Measurements from ENCODE around the gene PCID2. TPM values are rescaled to one million over a fixed set of nuclear protein-coding genes. Genes with fewer than 3 reads are reported as not detected.
"Not testable (repeated sequence)": the region's sequence is repeated elsewhere in the genome, so short reads cannot be mapped to it uniquely, and the experiment has no call there.

Gene PCID2
- total RNA-seq, 1 experiment from 2014 or later: 265 TPM

DNA sequence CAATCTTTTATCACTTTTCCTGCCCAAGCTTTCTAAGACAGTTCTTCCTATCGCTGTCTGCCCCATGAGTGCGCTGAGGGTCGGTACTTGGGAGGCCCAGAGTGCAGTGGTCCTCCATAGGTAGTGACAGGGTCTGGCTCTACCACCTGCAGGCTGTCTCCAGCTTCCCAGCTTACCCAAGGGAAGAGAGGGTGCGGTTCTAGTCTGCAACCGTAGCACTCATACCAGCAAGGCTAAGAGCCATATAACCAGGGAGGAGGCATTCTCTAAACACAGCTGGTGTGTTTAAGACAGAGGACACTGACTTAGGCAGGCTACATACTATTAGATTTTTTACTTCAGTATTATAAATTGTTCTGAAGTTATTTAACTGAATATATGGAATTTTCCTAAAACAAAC, 41.8 kb downstream of the PCID2 start:
- no peak for DNase-seq (ENCODE audit: low spot score)

DNA sequence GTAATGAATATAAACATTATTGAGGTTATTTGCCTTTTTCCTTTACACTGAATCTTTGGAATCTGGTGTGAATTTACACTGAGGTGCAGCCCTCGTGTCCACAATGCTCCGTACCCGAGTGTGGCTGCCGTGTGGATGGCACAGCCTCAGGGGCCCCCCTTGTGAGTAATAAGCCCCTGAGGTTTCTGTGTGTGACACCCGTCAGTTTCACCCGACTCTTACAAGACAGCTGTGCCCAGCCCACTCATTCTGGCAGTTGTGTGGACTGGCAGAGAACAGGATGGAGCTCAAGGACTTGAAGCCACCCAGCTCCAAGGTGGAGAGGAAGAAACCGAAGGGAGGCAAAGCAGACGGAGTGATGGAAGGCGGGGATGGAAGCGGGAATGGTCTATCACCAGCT, 42.2 kb downstream of the PCID2 start:
- DNase-seq (ENCODE audit: low spot score): no peak

DNA sequence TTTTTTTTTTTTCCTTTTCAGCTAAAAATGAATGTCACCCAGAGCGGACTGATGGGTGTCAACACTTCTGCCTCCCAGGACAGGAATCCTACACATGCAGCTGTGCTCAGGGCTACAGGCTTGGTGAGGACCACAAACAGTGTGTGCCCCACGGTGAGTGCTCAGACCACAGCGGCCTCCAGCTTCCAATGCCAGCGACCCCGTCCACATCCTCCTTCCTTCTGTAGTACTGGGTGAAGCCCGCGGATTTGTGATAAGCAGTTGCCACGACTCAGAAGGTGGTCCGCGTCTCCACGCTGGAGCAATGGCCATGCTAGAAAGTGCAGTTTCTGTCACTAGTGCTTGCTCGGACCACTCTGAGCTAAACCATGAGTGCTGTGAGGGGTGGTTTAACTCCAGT, 44.0 kb downstream of the PCID2 start:
- DNase-seq (ENCODE audit: low spot score): no peak

DNA sequence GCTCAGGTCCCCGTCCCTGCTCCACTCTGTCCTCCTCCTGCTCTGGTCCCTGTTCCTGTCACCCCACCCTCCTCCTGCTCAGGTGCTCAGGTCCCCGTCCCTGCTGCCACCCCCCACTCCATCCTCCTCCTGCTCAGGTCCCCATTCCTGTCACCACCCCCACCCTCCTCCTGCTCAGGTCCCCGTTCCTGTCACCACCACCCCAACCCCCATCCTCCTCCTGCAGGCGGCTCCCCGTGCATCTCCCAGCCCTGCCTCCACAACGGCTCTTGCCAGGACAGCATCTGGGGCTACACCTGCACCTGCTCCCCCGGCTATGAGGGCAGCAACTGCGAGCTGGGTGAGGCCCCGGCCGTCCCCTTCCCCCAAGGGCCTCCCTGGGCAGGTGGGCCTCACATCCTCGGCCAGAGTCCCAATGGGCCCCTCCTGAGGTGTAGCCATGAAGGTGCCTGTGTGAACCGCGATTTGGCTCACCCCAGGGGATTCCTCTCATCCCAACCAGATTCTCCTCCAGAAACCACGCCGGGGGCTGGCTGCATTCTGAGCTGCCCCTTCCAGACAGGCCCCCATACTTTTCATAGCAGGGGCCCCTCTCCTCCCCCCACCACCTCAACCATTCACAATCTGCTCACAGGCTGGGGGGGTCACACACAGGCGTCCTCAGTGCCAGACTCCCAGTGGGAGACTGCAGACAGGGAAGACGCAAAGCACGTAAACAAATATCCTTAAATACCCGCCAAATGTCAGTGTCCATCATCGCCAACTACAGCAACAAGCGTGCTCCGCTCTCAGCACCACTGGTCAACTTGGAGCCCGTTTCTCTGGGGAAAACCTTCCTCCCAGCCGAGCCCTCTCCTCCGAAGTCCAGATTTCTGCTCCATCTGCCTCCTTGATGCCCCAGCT, 45.4 kb downstream of the PCID2 start:
- no peak for DNase-seq (ENCODE audit: low spot score)

DNA sequence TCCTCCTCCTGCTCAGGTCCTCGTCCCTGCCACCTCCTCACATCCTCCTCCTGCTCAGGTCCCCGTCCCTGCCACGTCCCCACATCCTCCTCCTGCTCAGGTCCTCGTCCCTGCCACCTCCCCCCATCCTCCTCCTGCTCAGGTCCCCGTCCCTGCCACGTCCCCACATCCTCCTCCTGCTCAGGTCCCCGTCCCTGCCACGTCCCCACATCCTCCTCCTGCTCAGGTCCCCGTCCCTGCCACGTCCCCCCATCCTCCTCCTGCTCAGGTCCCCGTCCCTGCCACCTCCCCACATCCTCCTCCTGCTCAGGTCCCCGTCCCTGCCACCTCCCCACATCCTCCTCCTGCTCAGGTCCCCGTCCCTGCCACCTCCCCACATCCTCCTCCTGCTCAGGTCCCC, 46.5 kb downstream of the PCID2 start:
- DNase-seq (ENCODE audit: low spot score): not testable (repeated sequence)

DNA sequence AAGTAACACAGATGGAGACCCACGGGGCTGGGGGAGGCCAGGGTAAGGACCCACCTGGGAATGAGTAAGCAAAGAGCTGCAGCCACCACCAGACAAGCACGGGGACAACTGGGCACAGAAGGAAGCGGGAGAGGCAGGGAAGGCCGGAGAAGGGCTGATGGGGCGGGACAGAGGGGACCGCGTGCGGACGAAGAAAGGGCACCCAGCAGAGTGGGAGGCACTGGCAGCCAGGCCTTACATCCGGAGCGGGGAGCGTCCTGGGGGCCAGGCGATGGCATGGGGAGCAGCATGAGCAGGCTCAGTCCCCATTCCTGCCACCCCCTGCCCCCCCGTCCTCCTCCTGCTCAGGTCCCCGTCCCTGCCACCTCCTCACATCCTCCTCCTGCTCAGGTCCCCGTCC, 47.0 kb downstream of the PCID2 start:
- DNase-seq (ENCODE audit: low spot score): no peak

DNA sequence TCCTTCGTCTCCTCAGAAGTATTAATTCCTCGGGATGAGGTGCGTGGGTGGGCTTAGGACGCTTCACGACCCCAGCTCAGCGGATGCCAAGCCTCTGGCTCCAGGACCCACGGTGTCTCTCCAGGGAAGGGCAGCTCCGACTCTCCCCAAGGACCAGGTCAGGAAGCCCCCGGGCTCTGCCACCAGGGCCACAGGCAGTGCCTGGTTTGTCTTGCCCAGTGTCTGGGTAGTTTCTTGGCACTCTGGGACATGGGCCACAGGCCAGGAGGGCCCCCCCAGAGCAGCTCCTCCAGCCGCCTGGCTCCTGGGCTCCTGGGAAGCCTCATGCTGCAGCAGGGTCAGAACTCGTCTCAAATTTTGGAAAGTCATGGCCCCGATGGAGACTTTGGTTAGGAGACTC, 47.5 kb downstream of the PCID2 start:
- no peak for DNase-seq (ENCODE audit: low spot score)

DNA sequence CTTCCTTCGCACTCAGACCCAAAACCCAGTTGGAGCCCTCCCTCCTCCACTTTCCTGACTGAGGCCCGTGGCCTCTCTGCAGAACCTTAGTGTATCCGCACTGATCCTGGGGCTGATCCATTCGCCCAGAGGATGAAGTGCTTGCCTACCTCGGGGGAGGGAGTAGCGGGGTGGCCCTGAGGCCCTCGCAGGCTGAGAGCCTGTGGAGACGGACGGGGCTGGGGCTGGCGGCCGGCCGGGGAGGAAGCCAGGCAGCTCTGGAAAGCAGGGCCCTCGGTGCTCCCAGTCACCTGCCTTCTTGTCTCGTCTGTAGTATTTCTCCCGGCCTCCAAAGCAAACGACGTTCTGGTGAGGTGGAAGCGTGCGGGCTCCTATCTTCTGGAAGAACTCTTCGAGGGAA, 48.8 kb downstream of the PCID2 start:
- no peak for DNase-seq (ENCODE audit: low spot score)

DNA sequence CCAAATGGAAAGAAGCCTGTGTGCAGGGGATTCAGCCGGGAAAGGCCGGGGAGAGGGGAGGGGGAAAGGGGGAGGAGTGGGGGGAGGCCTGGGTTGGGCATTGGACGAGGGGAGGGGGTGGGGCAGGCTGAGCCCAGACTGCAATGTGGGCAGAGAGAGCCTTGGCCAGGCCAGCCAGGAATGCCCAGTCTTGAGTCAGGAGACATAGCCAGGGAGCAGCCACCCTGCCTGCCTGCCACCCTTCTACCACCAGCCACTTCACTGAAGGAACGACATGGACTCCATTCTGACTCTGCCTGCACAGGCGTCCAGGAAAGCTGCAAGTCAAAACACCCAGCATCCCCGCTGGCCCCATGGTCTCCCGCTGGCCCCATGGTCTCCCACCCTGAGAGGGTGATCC, 49.5 kb downstream of the PCID2 start:
- DNase-seq (ENCODE audit: low spot score): no peak

DNA sequence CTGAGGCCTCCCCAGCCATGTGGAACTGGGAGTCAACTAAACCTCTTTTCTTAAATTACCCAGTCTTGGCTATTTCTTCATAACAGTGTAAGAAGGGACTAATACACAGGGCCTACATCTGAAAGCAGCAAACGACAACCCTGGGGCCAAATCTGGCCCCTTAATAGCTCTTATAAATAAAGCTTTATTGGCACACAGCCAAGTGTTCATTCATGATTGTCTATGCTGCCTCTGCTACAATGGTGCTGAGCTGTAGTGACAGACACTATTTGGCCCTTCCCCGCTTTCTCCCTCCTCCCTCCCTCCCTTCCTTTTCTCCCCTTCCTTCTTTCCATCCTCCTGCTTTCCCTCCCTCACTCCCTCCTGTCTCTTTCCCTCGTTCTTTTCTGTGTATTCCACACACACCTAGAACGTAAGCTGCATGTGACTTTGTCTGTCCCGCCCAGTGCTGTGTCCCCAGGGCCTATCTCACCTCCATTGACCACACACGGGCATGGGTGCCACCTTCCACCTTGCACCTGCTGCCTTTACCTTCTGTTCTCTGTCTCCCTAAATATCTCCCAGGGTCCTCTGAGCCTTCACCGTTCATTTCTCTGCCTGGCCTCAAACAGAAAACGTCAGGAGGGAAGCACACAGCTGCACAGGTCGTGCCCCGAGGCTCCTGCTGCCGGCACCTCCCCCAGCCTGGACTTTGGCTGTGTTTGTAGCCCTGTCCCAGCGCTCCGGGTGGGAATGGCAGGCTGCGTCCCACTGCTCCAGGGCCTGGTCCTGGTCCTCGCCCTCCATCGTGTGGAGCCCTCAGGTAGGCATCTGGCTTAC, 50.3 kb downstream of the PCID2 start, which contains the start of gene PROZ:
Gene PROZ (plus strand): TSS at position 720 of the 819 bp plus-strand sequence. CDS start 13 bp downstream, at position 733.
- DNase-seq (ENCODE audit: low spot score): no peak

DNA sequence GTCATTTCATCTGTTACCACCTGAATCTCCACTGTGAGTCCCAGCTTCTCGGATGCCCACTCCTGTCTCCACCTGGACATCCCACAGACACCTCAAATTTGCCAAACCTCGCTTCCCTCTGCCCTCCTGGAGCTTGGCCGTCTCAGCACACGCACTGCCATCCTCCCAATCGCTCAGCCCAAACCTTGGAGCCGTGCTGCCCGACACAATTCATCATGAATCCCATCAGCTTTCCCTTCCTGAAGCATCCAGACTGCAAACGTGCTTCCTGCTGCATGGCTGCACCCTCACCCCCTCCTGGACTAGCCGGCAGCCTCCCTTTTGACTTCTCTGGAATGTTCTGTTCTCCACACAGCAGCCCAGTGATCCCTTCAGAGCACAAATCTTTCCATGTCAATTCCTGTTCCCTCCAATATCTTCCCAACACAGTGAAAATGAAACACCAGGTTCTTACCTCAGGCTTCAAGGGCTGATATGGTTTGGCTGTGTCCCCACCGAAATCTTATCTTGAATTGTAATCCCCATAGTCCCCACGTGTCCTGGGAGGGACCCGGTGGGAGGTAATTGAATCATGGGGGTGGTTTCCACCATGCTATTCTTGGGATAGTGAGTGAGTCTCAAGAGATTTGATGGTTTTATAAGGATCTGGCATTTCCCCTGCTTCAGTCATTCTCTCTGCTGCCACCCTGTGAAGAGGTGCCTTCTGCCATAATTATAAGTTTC, 51.1 kb downstream of the PCID2 start:
- DNase-seq (ENCODE audit: low spot score): no peak

DNA sequence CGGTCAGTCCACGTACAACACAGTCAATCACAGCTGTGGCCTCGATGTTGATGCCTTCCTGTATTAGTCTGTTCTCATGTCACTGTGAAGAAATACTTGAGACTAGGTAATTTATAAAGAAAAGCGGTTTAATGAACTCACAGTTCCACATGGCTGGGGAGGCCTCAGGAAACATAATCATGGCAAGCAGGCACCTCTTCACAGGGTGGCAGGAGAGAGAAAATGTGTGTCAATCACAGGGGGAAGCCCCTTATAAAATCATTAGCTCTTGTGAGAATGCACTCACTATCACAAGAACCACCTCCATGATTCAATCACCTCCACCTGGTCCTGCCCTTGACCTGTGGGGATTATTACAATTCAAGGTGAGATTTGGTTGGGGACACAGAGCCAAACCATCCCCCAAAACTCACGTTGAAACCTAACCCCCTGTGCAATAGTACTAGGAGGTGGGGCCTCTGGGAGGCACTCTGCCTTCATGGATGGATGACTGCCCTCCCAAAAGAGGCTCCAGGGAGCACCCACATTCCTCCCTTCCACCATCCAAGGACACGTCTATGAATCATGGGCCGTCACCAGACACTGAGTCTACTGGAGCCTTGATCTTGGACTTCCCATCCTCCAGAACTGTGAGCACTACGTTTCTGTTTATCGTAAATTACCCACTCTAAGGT, 52.4 kb downstream of the PCID2 start:
- no peak for DNase-seq (ENCODE audit: low spot score)

DNA sequence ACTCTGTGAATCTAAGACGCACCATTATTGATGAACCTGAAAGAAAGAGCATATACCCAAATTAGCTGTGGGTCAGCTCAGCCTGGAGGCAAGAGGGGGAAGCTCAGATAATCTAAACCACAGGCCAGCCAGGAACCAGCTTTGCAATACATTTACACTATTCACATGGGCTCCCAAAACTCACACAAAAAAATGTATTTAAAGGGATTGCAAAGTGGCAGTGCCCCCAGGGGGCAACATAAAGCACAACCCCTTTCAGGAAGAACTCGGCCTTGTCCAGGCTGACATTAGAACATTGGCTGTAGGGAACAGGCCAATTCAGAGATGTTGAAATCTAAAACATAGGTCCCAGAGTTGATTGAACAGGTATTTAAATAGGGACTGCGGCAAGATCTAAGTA, 53.3 kb downstream of the PCID2 start:
- DNase-seq (ENCODE audit: low spot score): no peak

DNA sequence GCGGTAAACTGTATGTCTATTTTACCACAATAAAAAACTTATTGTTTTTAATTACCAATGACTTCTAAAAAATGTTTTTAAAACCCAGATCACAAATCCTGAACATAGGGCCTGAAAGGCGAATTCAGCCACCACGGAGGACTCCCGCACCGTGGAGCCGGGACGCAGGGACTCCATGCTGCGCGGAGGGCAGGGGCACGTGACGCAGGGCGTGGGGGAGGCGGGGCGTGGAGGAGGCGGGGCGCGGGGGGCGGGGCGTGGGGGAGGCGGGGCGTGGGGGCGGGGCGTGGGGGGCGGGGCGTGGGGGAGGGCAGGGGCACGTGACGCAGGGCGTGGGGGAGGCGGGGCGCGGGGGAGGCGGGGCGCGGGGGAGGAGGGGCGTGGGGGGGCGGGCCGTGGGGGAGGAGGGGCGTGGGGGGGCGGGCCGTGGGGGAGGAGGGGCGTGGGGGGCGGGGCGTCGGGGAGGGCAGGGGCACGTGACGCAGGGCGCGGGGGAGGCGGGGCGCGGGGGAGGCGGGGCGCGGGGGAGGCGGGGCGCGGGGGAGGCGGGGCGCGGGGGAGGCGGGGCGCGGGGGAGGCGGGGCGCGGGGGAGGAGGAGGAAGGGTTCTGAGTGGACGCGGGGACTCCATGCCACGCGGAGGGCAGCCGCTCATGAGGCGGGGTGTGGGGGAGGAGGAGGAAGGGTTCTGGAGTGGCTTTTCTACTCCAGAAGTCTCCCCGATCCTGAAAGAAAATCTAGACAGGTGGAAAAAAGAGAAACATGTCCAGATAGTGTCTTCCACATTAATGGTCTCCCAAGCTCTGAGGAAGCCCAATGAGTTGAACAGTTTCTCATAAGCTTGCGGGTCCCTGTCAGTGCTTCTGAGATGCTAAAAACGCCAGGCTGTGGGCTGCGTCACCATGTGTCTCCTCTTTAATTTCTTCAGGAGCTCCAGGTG, 54.4 kb downstream of the PCID2 start:
- peak; percentile 43 for DNase-seq (ENCODE audit: low spot score)

DNA sequence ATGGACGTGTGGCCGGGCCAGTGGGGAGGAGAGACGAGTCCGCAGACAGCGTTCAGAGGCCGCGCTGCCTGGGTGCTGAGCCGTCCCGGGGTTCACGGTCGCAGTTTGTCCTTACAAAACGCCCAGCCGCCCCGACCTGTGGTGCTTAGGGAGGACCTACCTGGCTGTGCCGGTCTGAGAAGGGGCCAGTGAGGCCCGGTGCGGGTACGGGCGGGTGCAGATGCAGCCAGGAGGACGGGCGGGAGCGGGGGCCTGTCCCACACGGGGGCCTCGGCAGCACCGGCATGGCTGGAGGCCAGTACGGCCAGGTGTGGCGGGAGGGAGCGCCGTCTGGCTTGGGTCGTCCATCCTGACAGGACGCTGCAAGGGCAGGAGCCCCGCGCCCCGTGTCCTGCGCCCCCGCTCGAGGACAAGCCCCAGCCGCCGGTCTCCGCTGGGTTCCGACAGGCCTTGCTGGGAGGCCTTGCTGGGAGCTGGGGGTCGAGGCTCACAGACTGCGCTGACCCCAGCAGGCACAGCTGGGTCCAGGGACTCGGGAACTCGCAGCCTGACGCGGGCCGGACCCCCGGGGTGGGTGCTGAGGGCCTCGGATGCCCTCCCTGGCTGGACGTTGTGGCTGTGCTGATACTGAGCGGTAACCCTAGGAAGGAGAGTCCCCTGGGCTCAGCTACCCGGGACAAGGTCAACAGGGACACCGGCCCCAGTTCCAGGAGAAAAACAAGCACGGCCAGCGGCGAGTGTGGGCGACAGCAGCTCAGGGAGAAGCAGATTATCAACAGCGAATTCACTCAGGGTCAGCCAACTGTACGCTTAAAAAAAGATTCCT, 55.3 kb downstream of the PCID2 start:
- DNase-seq (ENCODE audit: low spot score): no peak

DNA sequence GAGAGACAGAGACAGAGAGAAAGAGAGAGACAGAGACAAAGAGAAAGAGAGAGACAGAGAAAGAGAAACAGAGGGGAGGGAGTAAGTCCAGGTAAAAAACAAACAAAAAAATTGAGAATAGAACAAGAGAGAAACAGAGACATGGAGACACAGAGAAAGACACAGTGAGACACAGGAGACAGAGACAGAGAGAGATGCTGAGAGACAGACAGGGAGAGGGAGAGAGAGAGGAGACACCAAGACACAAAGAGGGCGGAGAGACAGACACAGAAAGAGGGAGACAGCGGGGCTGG, 55.8 kb downstream of the PCID2 start:
- DNase-seq (ENCODE audit: low spot score): no peak

DNA sequence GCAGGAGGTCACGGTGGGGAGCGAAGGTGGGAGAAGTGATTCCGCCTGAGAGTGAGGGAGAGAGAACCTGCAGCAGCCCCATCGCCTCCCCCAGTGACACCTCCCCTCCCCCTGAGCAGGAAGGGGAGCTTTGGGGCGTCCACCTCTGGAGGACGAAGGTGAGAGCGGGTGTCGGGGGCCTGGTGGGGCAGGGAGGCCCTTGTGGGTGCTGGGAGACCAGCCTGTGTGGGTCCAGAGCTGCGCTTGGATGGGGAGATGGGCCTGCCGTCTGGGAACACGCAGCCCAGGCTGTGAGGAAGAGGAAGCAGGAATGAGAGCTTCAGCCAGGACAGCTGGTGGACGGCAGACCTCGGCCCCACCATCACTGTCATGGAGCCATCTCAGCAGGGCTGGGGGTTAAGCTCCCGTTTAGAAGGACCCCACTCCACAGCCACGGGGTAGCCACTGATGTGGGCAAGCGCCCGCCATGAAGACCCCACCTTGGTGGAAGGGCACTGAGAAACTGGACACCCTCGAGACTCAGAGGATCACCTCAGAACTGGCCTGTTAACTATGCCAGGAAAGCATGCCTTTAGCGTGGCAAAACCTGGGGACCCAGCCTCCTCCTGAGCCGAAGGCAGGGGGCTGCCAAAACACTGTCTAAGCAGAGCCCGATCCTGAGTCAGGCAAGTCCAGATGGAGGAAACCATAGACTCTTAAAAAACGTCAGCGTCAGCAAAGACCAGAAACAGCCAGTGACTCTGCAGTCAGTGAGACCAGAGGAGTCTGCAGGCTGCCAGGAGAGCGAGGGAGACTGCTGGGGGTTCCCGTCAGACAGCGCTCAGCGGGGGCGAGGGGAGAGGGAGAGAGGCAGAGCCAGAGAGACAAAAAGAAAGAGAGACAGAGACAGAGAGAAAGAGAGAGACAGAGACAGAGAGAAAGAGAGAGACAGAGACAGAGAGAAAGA, 56.5 kb downstream of the PCID2 start:
- DNase-seq (ENCODE audit: low spot score): no peak

DNA sequence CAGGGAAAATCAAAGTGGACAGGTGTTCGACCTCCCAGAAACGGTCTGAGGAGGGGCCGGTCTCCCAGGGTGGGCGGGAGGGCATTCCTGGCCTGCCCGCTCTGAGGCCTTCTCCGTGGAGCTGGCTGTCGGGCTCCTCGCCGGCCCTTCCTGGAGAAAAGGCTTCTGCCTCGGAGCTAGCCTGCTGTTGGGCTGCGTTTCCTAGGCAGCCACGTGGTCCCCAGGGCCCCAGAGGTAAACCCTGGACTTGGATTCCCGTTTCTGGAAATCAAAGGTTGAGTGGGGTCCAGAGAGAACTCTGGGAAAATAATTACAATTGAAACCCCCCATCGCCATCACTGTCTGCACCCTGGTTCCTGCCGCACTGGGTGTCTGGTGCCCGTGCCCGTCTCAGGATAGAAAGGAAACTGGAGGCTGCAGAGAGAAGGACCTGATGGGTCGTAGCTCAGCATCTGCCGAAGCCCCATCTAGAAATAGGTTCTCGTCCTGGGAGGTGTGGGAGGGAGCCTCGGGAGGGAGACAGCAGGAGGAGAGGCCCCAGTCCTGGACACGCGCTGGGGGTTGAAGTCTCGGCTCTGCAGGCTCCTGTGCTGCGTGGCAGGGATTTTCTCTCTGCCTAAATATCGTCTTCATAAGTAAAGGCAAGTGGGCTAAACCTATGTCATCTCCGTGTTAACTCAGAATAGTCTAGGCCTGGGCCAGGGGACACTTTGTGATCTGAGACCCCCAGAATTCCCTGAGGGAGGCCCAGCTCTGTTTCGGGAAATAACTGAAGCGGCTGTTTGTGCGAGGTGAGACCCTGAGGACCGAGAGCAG, 57.7 kb downstream of the PCID2 start:
- DNase-seq (ENCODE audit: low spot score): no peak
